Measurements from ENCODE around the gene LOXL1.
"Not testable (repeated sequence)": the region's sequence is repeated elsewhere in the genome, so short reads cannot be mapped to it uniquely, and the experiment has no call there.

LOXL1 gene

GRCh38 chr15:73969151-73969759 is 43.0 kb downstream of the LOXL1 start:
- in situ Hi-C loops (cut with MboI; ENCODE audit: low sequenced_read_pairs), result loop anchor here (25.0 kb wide), 1 partner anchor 368 kb away; no protein-coding TSS in a partner anchor

- in situ Hi-C loops (cut with MboI; ENCODE audit: low sequenced_read_pairs), result loop anchor here (25.0 kb wide), 1 partner anchor 364 kb away; no protein-coding TSS in a partner anchor
Observed at GRCh38 chr15:73972984-73973682, 46.9 kb downstream of the LOXL1 start.

GRCh38 chr15:73973683-73974200 is 47.5 kb downstream of the LOXL1 start:
- in situ Hi-C loops (cut with MboI; ENCODE audit: low sequenced_read_pairs), result loop anchor here (25.0 kb wide), 1 partner anchor 364 kb away; no protein-coding TSS in a partner anchor

- in situ Hi-C loops (cut with MboI; ENCODE audit: low sequenced_read_pairs), result not testable (repeated sequence)
Observed at GRCh38 chr15:73975440-73976125, 49.3 kb downstream of the LOXL1 start.

- in situ Hi-C loops (cut with MboI; ENCODE audit: low sequenced_read_pairs), result no loop called here
Observed at GRCh38 chr15:73978896-73979295, 52.6 kb downstream of the LOXL1 start.

- in situ Hi-C loops (cut with MboI; ENCODE audit: low sequenced_read_pairs), result no loop called here
Observed at GRCh38 chr15:73979636-73980035, 53.4 kb downstream of the LOXL1 start.

- in situ Hi-C loops (cut with MboI; ENCODE audit: low sequenced_read_pairs), result no loop called here
Observed at GRCh38 chr15:73981761-73982221, 55.5 kb downstream of the LOXL1 start.

- in situ Hi-C loops (cut with MboI; ENCODE audit: low sequenced_read_pairs), result no loop called here
Observed at GRCh38 chr15:73982222-73982962, 56.1 kb downstream of the LOXL1 start.

GRCh38 chr15:73983211-73983727 is 57.0 kb downstream of the LOXL1 start:
- in situ Hi-C loops (cut with MboI; ENCODE audit: low sequenced_read_pairs), result no loop called here

GRCh38 chr15:73983773-73984172 is 57.5 kb downstream of the LOXL1 start:
- in situ Hi-C loops (cut with MboI; ENCODE audit: low sequenced_read_pairs), result no loop called here

- in situ Hi-C loops (cut with MboI; ENCODE audit: low sequenced_read_pairs), result no loop called here
Observed at GRCh38 chr15:73984208-73984979, 58.1 kb downstream of the LOXL1 start.

- in situ Hi-C loops (cut with MboI; ENCODE audit: low sequenced_read_pairs), result no loop called here
Observed at GRCh38 chr15:73985101-73985873, 59.0 kb downstream of the LOXL1 start.

- in situ Hi-C loops (cut with MboI; ENCODE audit: low sequenced_read_pairs), result no loop called here
Observed at GRCh38 chr15:73986055-73986775, 60.0 kb downstream of the LOXL1 start.

- in situ Hi-C loops (cut with MboI; ENCODE audit: low sequenced_read_pairs), result no loop called here
Observed at GRCh38 chr15:73986776-73987056, 60.5 kb downstream of the LOXL1 start.

- in situ Hi-C loops (cut with MboI; ENCODE audit: low sequenced_read_pairs), result no loop called here
Observed at GRCh38 chr15:73987250-73987649, 61.0 kb downstream of the LOXL1 start.

- in situ Hi-C loops (cut with MboI; ENCODE audit: low sequenced_read_pairs), result no loop called here
Observed at GRCh38 chr15:73987681-73988444, 61.6 kb downstream of the LOXL1 start.

- in situ Hi-C loops (cut with MboI; ENCODE audit: low sequenced_read_pairs), result no loop called here
Observed at GRCh38 chr15:73988445-73988969, 62.2 kb downstream of the LOXL1 start.

Data from HL-60/S4 treated with retinoic acid at 250 ng/mL for 4 days and 3 days (cell line).